ENCODE data around the gene COMT.

DNA sequence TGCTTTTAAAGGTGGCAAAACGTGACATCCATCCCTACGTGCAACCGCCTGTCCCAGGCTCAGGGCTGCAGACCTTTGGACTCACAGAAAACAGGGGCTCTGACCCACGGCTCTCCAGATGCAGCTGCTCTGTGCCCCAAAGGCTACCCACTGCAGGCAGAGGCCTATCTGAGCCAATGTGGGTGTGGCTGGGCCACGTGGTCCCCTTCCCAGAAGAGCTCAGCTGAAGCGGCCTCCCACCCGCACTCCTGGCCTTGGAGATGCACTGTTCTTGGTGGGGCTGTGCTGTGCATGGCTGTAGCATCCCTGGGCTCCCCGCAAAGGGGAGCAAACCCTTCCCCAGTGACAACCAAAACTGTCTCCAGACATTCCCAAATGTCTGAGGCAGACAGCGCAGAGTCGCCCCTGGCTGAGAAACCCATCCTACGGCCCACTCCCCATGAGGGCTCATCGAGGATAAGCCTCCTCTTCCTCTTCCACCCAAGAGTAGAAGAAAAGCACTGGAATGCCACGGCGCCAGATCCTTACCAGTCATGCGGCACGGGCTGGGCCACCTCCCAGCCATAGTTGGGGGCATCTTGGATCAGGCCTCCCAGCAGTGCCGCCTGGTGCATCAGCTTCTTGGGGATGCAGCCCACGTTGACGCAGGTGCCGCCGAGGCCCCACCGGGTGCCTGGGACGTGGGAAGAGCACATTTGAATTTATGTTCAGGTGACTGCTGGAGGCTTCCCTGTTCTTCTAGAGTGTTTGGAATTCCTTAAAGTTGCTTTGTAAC is 23.1 kb upstream of the COMT start:
- no peak for TF ChIP-seq GATA2 (IDR thresholded peaks at IDR 0.05; ENCODE audit: low read depth, low read length)
- no peak for TF ChIP-seq GATA3 (IDR thresholded peaks at IDR 0.05; ENCODE audit: low read depth, low read length)
